ENCODE measurements around the gene RINL. TPM values are rescaled to one million over a fixed set of nuclear protein-coding genes. Genes with fewer than 3 reads are reported as not detected.

RINL gene
- total RNA-seq, 1 experiment from 2014 or later, result 1.3 TPM

GRCh38 chr19:38890686-38891085, 12.6 kb upstream of the RINL start:
- in situ Hi-C loops (cut with HindIII; ENCODE audit: low pct_unique_long_range_greater_than_20kb, low sequenced_read_pairs) (no loop called here), intact Hi-C loops (cut with micrococcal nuclease; ENCODE audit: unreplicated experiment) (no loop called here)
- Histone ChIP-seq H3K9me3 (ENCODE audit: control insufficient read depth, insufficient read depth, low read depth, low read length) (no peaks in the 10 kb centered on the region), H3K36me3 (ENCODE audit: control insufficient read depth, insufficient read depth, low read length) (no peaks in the 10 kb centered on the region), H3K4me3 (ENCODE audit: low read depth in 2 of 2, low read length in 2 of 2) (no peak overlapping the region), H3K27ac (ENCODE audit: low read length) (no peak overlapping the region), H3K4me1 (ENCODE audit: control insufficient read depth, insufficient read depth, low read length) (no peaks in the 10 kb centered on the region), H3K27me3 (ENCODE audit: control insufficient read depth, insufficient read depth, low read length) (no peaks in the 10 kb centered on the region)
- BruUV-seq (replicated peaks), result no TSS peak
- ChIA-PET POLR2A (interaction anchor here (0.6 to 0.7 kb wide), 2 partner anchors 10 to 25 kb away, joined by 4 to 6 read pairs; no protein-coding TSS in a partner anchor), CTCF (interaction anchor here (0.6 to 1.1 kb wide), 2 partner anchors 9 to 194 kb away, joined by 3 read pairs; no protein-coding TSS in a partner anchor)
- ATAC-seq, result no peak
- TF ChIP-seq POLR2AphosphoS5 (IDR thresholded peaks at IDR 0.05; ENCODE audit: low read depth, low read length) (no peak), SIN3A (IDR thresholded peaks at IDR 0.05; ENCODE audit: borderline replicate concordance, insufficient read depth, low read depth, low read length) (no peak), REST (IDR thresholded peaks at IDR 0.05; ENCODE audit: insufficient read depth in 1 of 2, low read depth in 2 of 2, low read length in 1 of 2) (no peak; a peak in 1 of 4 replicates), TCF7L2 (IDR thresholded peaks at IDR 0.05; ENCODE audit: low read depth, low read length) (no peak)
- TF ChIP-seq, protein P1, sequence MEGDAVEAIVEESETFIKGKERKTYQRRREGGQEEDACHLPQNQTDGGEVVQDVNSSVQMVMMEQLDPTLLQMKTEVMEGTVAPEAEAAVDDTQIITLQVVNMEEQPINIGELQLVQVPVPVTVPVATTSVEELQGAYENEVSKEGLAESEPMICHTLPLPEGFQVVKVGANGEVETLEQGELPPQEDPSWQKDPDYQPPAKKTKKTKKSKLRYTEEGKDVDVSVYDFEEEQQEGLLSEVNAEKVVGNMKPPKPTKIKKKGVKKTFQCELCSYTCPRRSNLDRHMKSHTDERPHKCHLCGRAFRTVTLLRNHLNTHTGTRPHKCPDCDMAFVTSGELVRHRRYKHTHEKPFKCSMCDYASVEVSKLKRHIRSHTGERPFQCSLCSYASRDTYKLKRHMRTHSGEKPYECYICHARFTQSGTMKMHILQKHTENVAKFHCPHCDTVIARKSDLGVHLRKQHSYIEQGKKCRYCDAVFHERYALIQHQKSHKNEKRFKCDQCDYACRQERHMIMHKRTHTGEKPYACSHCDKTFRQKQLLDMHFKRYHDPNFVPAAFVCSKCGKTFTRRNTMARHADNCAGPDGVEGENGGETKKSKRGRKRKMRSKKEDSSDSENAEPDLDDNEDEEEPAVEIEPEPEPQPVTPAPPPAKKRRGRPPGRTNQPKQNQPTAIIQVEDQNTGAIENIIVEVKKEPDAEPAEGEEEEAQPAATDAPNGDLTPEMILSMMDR (IDR thresholded peaks at IDR 0.05), result no peak
- no peak for DNase-seq (ENCODE audit: low read depth, low spot score)

GRCh38 chr19:38889803-38890202, 11.7 kb upstream of the RINL start:
- H3K4me1 ChIP-seq (ENCODE audit: control insufficient read depth, insufficient read depth, low read length), result no peaks in the 10 kb centered on the region
- ChIA-PET POLR2A (interaction anchor here (0.6 kb wide), 1 partner anchor 49 kb away, joined by 3 read pairs; no protein-coding TSS in a partner anchor), CTCF (interaction anchor here (0.5 kb wide), 1 partner anchor 356 kb away, joined by 5 read pairs; no protein-coding TSS in a partner anchor)
- H3K27me3 ChIP-seq (ENCODE audit: control insufficient read depth, insufficient read depth, low read length), result no peaks in the 10 kb centered on the region
- no peak overlapping the region for H3K27ac ChIP-seq (ENCODE audit: low read length)
- in situ Hi-C loops (cut with HindIII; ENCODE audit: low pct_unique_long_range_greater_than_20kb, low sequenced_read_pairs), result no loop called here
- no peaks in the 10 kb centered on the region for H3K9me3 ChIP-seq (ENCODE audit: control insufficient read depth, insufficient read depth, low read depth, low read length)
- TF ChIP-seq POLR2AphosphoS5 (IDR thresholded peaks at IDR 0.05; ENCODE audit: low read depth, low read length) (no peak), REST (IDR thresholded peaks at IDR 0.05; ENCODE audit: insufficient read depth in 1 of 2, low read depth in 2 of 2, low read length in 1 of 2) (no peak), SIN3A (IDR thresholded peaks at IDR 0.05; ENCODE audit: borderline replicate concordance, insufficient read depth, low read depth, low read length) (no peak), TCF7L2 (IDR thresholded peaks at IDR 0.05; ENCODE audit: low read depth, low read length) (no peak)
- TF ChIP-seq, protein P1 (IDR thresholded peaks at IDR 0.05), result no peak
- BruUV-seq (replicated peaks), result no TSS peak
- ATAC-seq (no peak), DNase-seq (ENCODE audit: low read depth, low spot score) (no peak)
- H3K4me3 ChIP-seq (ENCODE audit: low read depth in 2 of 2, low read length in 2 of 2), result no peak overlapping the region
- no peaks in the 10 kb centered on the region for H3K36me3 ChIP-seq (ENCODE audit: control insufficient read depth, insufficient read depth, low read length)
- intact Hi-C loops (cut with micrococcal nuclease; ENCODE audit: unreplicated experiment), result no loop called here
